AML-193 (cell line): ENCODE measurements around the gene MS4A2.
"Not testable (repeated sequence)": the region's sequence is repeated elsewhere in the genome, so short reads cannot be mapped to it uniquely, and the experiment has no call there.

Experiments used
- DNase-seq, 2 experiments: peaks; one replicate each; lab custom pipeline; 2025; lab: John Stamatoyannopoulos, UW

The MS4A2 gene

GRCh38 chr11:60088364-60088763 lies at the start of gene MS4A2:
Gene MS4A2, plus strand, starts transcription at chr11:60088664. Its CDS starts 102 bp downstream, at chr11:60088766.
- no peak for DNase-seq

- no peak for DNase-seq
Observed at GRCh38 chr11:60040109-60040508, 48.4 kb upstream of the MS4A2 start, which contains the start of gene OOSP2. Gene OOSP2, plus strand, starts transcription at chr11:60040409. Its CDS starts 51 bp downstream, at chr11:60040460.

GRCh38 chr11:60050422-60050821 lies 38.0 kb upstream of the MS4A2 start:
- DNase-seq: not testable (repeated sequence)

GRCh38 chr11:60050839-60051238 lies 37.6 kb upstream of the MS4A2 start:
- not testable (repeated sequence) for DNase-seq

- DNase-seq: peak; percentile 97 to 98
Observed at GRCh38 chr11:60056349-60056969, 32.0 kb upstream of the MS4A2 start, which contains the start of gene MS4A3. Gene MS4A3, plus strand, starts transcription at chr11:60056665. Its CDS starts 4,496 bp downstream, at chr11:60061161.

GRCh38 chr11:60059052-60059451 lies 29.4 kb upstream of the MS4A2 start:
- DNase-seq: no peak

- peak in 1 of 2 experiments; percentile 12 for DNase-seq
Observed at GRCh38 chr11:60059521-60060240, 28.8 kb upstream of the MS4A2 start.

GRCh38 chr11:60064111-60064510 lies 24.4 kb upstream of the MS4A2 start:
- peak; percentile 60 to 73 for DNase-seq

GRCh38 chr11:60065801-60066200 lies 22.7 kb upstream of the MS4A2 start:
- no peak for DNase-seq

GRCh38 chr11:60069450-60069849 lies 19.0 kb upstream of the MS4A2 start:
- no peak for DNase-seq

GRCh38 chr11:60071644-60072043 lies 16.8 kb upstream of the MS4A2 start:
- DNase-seq: not testable (repeated sequence)

GRCh38 chr11:60077216-60077817 lies 11.1 kb upstream of the MS4A2 start:
- no peak for DNase-seq

GRCh38 chr11:60077981-60078380 lies 10.5 kb upstream of the MS4A2 start:
- peak; percentile 39 to 51 for DNase-seq

GRCh38 chr11:60078745-60079144 lies 9.7 kb upstream of the MS4A2 start:
- DNase-seq: no peak

- DNase-seq: no peak
Observed at GRCh38 chr11:60080535-60080934, 7.9 kb upstream of the MS4A2 start.

GRCh38 chr11:60084631-60085273 lies 3.7 kb upstream of the MS4A2 start:
- no peak for DNase-seq

GRCh38 chr11:60085909-60086308 lies 2.6 kb upstream of the MS4A2 start:
- no peak for DNase-seq

GRCh38 chr11:60087239-60087638 lies 1.2 kb upstream of the MS4A2 start:
- DNase-seq: no peak

GRCh38 chr11:60095477-60096120 lies 7.1 kb downstream of the MS4A2 start:
- DNase-seq: no peak

GRCh38 chr11:60097189-60097588 lies 8.7 kb downstream of the MS4A2 start:
- DNase-seq: no peak

- DNase-seq: no peak
Observed at GRCh38 chr11:60098508-60098907, 10.0 kb downstream of the MS4A2 start.

GRCh38 chr11:60100516-60100915 lies 12.1 kb downstream of the MS4A2 start:
- no peak for DNase-seq
